ENCODE measurements around the gene SNX32.

The SNX32 gene

GRCh38 chr11:65896034-65896999 lies 62.6 kb downstream of the SNX32 start:
- Histone ChIP-seq H3K36me3 (ENCODE audit: control insufficient read depth, insufficient read depth, low read length) (no peaks in the 10 kb centered on the region), H3K9ac (ENCODE audit: low read length) (no peak overlapping the region), H3K27me3 (ENCODE audit: control insufficient read depth, insufficient read depth, low read length) (peaks cover 9% of the 10 kb centered on the region), H3K27ac (ENCODE audit: low read depth, low read length) (no peak overlapping the region), H3K4me3 (ENCODE audit: low read length) (no peak overlapping the region), H3K4me1 (ENCODE audit: control insufficient read depth, insufficient read depth, low read length) (peaks cover 22% of the 10 kb centered on the region)

- H3K36me3 ChIP-seq (ENCODE audit: control insufficient read depth, insufficient read depth, low read length): no peaks in the 10 kb centered on the region
- no peak overlapping the region for H3K4me3 ChIP-seq (ENCODE audit: low read length)
- peaks cover 9% of the 10 kb centered on the region for H3K27me3 ChIP-seq (ENCODE audit: control insufficient read depth, insufficient read depth, low read length)
- H3K27ac ChIP-seq (ENCODE audit: low read depth, low read length): no peak overlapping the region
- no peak overlapping the region for H3K9ac ChIP-seq (ENCODE audit: low read length)
- H3K4me1 ChIP-seq (ENCODE audit: control insufficient read depth, insufficient read depth, low read length): peaks cover 18% of the 10 kb centered on the region
Measured at GRCh38 chr11:65897020-65897471, 63.3 kb downstream of the SNX32 start.

GRCh38 chr11:65898656-65899355 lies 65.0 kb downstream of the SNX32 start:
- peaks cover 3% of the 10 kb centered on the region for H3K4me1 ChIP-seq (ENCODE audit: control insufficient read depth, insufficient read depth, low read length)
- no peak overlapping the region for H3K27ac ChIP-seq (ENCODE audit: low read depth, low read length)
- no peak overlapping the region for H3K9ac ChIP-seq (ENCODE audit: low read length)

GRCh38 chr11:65899356-65900124 lies 65.8 kb downstream of the SNX32 start:
- Histone ChIP-seq H3K9ac (ENCODE audit: low read length) (no peak overlapping the region), H3K4me1 (ENCODE audit: control insufficient read depth, insufficient read depth, low read length) (peaks cover 3% of the 10 kb centered on the region), H3K4me3 (ENCODE audit: low read length) (peak overlapping the region; percentile 58), H3K27ac (ENCODE audit: low read depth, low read length) (no peak overlapping the region), H3K27me3 (ENCODE audit: control insufficient read depth, insufficient read depth, low read length) (peaks cover 9% of the 10 kb centered on the region), H3K36me3 (ENCODE audit: control insufficient read depth, insufficient read depth, low read length) (no peaks in the 10 kb centered on the region)

More at GRCh38 chr11:65898656-65899355, 65.0 kb downstream of the SNX32 start:
- H3K27me3 ChIP-seq (ENCODE audit: control insufficient read depth, insufficient read depth, low read length): peaks cover 9% of the 10 kb centered on the region
- no peaks in the 10 kb centered on the region for H3K36me3 ChIP-seq (ENCODE audit: control insufficient read depth, insufficient read depth, low read length)
- H3K4me3 ChIP-seq (ENCODE audit: low read length): peak overlapping the region; percentile 58

- no peak within 1 kb of the TSS for H3K9ac ChIP-seq (ENCODE audit: low read length)
- no peak within 1 kb of the TSS for H3K27ac ChIP-seq (ENCODE audit: low read depth, low read length)
- peaks cover 9% of the 10 kb centered on the region for H3K27me3 ChIP-seq (ENCODE audit: control insufficient read depth, insufficient read depth, low read length)
- H3K36me3 ChIP-seq (ENCODE audit: control insufficient read depth, insufficient read depth, low read length): no peaks in the 10 kb centered on the region
- peak within 1 kb of the TSS; percentile 58 for H3K4me3 ChIP-seq (ENCODE audit: low read length)
- peaks cover 3% of the 10 kb centered on the region for H3K4me1 ChIP-seq (ENCODE audit: control insufficient read depth, insufficient read depth, low read length)
Measured at GRCh38 chr11:65900125-65900898, 66.5 kb downstream of the SNX32 start, which contains the start of gene FOSL1. Gene FOSL1, minus strand, starts transcription at chr11:65900388. Its CDS starts 49 bp downstream, at chr11:65900339.

GRCh38 chr11:65900899-65901180 lies 67.1 kb downstream of the SNX32 start:
- Histone ChIP-seq H3K36me3 (ENCODE audit: control insufficient read depth, insufficient read depth, low read length) (no peaks in the 10 kb centered on the region), H3K27ac (ENCODE audit: low read depth, low read length) (no peak overlapping the region), H3K9ac (ENCODE audit: low read length) (no peak overlapping the region), H3K4me1 (ENCODE audit: control insufficient read depth, insufficient read depth, low read length) (peaks cover 3% of the 10 kb centered on the region), H3K4me3 (ENCODE audit: low read length) (peak overlapping the region; percentile 58), H3K27me3 (ENCODE audit: control insufficient read depth, insufficient read depth, low read length) (peaks cover 9% of the 10 kb centered on the region)

- Histone ChIP-seq H3K4me3 (ENCODE audit: low read length) (no peak overlapping the region), H3K9ac (ENCODE audit: low read length) (no peak overlapping the region), H3K27ac (ENCODE audit: low read depth, low read length) (no peak overlapping the region), H3K4me1 (ENCODE audit: control insufficient read depth, insufficient read depth, low read length) (peaks cover 3% of the 10 kb centered on the region), H3K36me3 (ENCODE audit: control insufficient read depth, insufficient read depth, low read length) (no peaks in the 10 kb centered on the region), H3K27me3 (ENCODE audit: control insufficient read depth, insufficient read depth, low read length) (peaks cover 9% of the 10 kb centered on the region)
Measured at GRCh38 chr11:65903068-65903481, 69.3 kb downstream of the SNX32 start.
